Breast epithelium (tissue), 3 donors: ENCODE data around the gene ARMH1.

Experiments used
- CTCF ChIP-seq, 3 donors: fragments of 450-650 bp; IDR thresholded peaks; one replicate each; pipeline ENCODE4 v1.5.1; 2016 to 2017; ENCODE audit warnings: antibody characterized with exemption in 3 of 3, mild to moderate bottlenecking in 3 of 3, moderate library complexity in 3 of 3
- POLR2A ChIP-seq: fragments of 450-650 bp; IDR thresholded peaks from one replicate; pipeline ENCODE4 v1.6.1; 2016; ENCODE audit warnings: antibody characterized with exemption, mild to moderate bottlenecking, moderate library complexity
- POLR2AphosphoS5 ChIP-seq, 3 donors: sonication (generic); formaldehyde crosslinking; IDR thresholded peaks; one replicate each; pipeline ENCODE4 v1.6.1; 2017; ENCODE audit warnings: antibody characterized with exemption in 3 of 3

- no peak for TF ChIP-seq POLR2A
- TF ChIP-seq CTCF (IDR thresholded peaks at IDR 0.05): no peak
- TF ChIP-seq POLR2AphosphoS5 (IDR thresholded peaks at IDR 0.05): no peak
Measured at GRCh38 chr1:44682883-44683265, 8.4 kb downstream of the ARMH1 start.
